ENCODE results near the gene SPATA22.
"Not testable (repeated sequence)": the region's sequence is repeated elsewhere in the genome, so short reads cannot be mapped to it uniquely, and the experiment has no call there.

The SPATA22 gene, protein sequence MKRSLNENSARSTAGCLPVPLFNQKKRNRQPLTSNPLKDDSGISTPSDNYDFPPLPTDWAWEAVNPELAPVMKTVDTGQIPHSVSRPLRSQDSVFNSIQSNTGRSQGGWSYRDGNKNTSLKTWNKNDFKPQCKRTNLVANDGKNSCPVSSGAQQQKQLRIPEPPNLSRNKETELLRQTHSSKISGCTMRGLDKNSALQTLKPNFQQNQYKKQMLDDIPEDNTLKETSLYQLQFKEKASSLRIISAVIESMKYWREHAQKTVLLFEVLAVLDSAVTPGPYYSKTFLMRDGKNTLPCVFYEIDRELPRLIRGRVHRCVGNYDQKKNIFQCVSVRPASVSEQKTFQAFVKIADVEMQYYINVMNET

GRCh38 chr17:3471599-3471998 is at the start of gene SPATA22:
Gene SPATA22 (minus strand): TSS chr17:3471819. CDS start chr17:3469325, 2,494 bp downstream.
- DNase-seq, result no peak

GRCh38 chr17:3519472-3519871 is 47.9 kb upstream of the SPATA22 start:
- DNase-seq, result not testable (repeated sequence)

- DNase-seq, result no peak
Observed at GRCh38 chr17:3514873-3515272, 43.3 kb upstream of the SPATA22 start.

- not testable (repeated sequence) for DNase-seq
Observed at GRCh38 chr17:3514167-3514566, 42.5 kb upstream of the SPATA22 start.

DNA sequence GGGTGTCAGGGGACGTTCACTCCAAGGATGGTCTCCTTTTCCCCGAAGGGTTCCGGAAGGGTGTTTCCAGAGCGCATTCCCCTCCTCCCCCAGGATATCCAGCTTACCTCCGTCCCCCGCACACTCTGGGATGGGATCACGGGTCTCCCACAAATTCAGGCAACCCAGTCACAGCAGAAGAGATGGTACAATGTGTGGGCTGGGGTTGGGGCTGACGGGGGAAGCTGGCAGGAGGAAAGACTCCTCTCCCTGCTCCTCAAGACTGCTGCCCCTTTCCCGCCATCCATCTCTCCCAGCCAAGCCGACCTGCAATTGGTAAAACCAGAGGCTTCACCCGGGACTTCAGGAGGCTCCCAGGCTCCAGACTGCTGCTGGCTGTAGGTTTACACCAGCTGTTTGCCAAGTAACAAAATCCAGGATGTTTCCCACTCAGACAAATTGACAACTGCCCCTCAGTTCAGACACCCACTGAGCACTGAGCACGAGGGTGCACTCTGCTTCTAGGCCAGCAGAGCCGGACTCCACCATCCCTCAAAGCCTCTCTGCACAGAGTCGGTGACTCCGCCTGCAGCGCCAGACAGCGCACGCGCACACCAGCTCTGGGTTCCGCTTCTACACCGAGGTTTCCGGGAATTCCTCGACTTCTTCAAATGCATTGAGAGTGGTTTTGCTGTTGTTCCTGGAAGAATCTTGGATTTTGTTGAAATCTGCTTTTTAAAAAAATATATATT is 41.9 kb upstream of the SPATA22 start:
- no peak for DNase-seq

GRCh38 chr17:3512505-3513171 is 41.0 kb upstream of the SPATA22 start:
- DNase-seq, result no peak

DNA sequence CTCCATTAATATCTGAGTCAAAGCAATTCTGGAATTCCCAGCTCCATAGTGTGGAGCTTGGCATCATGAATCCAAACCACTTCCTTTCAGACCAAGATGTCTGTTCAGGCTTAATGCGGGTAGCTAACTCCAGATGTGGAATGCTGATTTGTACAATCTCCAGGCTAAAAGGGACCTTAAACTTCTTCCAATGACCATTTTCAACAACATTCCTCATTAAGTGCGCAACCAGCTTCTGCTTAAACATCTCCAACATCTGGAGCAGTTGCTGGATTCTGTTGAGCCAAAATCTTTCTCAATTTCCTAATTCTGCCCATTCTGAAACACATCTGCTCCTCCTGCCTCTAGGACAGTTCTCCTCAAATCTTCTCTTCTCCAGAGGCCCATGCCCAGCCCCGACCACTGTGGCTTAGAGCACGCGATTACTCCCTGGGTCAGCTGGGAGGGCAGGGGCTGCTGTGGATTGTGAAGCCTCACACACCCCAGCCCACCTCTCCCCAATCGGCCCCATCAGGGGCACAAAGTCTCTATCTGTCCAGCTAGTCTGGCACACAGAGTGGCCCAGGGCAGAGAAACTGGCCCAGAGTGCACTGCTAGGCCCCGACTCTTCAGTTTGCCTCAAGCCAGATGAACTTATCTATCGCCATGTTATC is 40.4 kb upstream of the SPATA22 start:
- DNase-seq, result no peak

GRCh38 chr17:3510090-3510489 is 38.5 kb upstream of the SPATA22 start:
- DNase-seq, result no peak

GRCh38 chr17:3507869-3508268 is 36.2 kb upstream of the SPATA22 start:
- DNase-seq, result no peak

- DNase-seq, result no peak
Observed at GRCh38 chr17:3507071-3507470, 35.5 kb upstream of the SPATA22 start.

DNA sequence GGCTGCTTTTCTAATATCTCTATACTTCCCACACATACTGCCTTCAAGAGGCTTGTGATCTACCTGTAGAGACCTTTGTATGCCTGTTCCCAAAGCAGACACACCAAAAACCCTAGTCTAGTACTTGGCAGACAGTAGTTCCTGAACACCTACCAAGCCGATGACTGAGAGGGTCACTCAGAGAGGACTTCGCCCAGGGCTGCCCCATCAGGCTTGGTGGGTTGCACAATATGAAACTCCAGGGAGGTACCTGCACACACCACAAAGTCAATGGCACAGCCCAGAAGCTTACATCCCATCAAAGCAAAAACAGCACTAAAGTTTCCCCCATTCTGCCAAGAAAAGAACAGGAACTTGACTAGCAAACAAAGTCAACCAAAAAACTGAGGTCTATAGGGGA is 34.4 kb upstream of the SPATA22 start:
- no peak for DNase-seq

DNA sequence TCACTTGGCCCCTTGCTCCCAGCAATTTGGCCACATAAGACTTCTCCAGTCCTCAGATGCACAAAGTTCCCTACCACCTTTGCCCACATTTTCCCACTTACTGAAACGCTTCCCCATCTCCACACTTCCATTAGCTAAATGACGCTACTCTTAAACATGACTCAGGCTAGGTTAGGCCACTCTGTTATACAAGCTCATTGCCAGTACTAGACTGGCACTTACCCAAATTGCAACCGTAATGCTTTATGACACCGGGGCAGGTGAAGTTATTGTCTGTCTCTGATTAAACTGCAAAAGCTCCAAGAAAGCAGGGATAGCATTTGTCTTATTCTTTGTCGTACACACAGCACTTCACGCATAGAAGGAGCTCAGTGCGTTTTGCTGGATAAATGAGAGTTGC is 33.4 kb upstream of the SPATA22 start:
- DNase-seq, result no peak

- DNase-seq, result no peak
Observed at GRCh38 chr17:3503285-3503684, 31.7 kb upstream of the SPATA22 start.

GRCh38 chr17:3502466-3502865 is 30.8 kb upstream of the SPATA22 start:
- DNase-seq, result no peak

- DNase-seq, result no peak
Observed at GRCh38 chr17:3501344-3501743, 29.7 kb upstream of the SPATA22 start.

GRCh38 chr17:3497101-3497500 is 25.5 kb upstream of the SPATA22 start:
- DNase-seq, result no peak

GRCh38 chr17:3485481-3486068 is 14.0 kb upstream of the SPATA22 start:
- no peak for DNase-seq

DNA sequence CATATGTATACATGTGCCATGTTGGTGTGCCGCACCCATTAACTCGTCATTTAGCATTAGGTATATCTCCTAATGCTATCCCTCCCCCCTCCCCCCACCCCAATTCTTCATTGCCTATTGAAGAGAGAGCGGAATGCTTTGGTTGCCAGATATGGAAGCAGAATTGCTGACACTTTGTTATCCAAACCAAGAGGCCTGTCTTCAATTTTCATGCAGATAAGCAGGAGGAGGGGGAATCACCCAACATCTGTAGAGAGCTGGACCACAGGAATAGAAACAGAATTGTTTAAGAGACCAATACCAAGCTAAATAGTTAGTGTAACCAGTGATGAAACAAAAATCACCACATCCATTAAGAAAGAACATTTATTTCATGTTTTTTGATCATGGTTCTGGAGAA is 11.2 kb upstream of the SPATA22 start:
- DNase-seq, result no peak

DNA sequence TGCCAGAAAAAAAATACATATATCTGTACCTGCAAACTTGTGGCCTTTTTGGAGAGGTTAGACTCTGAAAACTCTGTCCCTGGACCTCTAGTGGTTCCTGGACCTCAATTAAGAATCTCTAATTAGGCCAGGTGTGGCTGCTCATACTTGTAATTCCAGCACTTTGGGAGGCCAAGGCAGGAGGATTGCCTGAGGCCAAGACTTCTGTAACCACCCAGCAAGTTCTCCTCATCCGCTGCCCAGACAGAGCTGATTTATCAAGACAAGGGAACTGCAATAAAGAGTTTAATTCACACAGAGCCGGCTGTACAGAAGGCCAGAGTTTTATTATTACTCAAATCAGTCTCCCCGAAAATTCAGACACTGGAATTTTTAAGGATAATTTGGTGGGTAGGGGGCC is 8.4 kb upstream of the SPATA22 start:
- DNase-seq, result no peak

GRCh38 chr17:3475812-3476610 is 4.4 kb upstream of the SPATA22 start, which contains the start of gene ASPA:
Gene ASPA (plus strand): TSS chr17:3475997. CDS start chr17:3476160, 163 bp downstream.
- no peak for DNase-seq

DNA sequence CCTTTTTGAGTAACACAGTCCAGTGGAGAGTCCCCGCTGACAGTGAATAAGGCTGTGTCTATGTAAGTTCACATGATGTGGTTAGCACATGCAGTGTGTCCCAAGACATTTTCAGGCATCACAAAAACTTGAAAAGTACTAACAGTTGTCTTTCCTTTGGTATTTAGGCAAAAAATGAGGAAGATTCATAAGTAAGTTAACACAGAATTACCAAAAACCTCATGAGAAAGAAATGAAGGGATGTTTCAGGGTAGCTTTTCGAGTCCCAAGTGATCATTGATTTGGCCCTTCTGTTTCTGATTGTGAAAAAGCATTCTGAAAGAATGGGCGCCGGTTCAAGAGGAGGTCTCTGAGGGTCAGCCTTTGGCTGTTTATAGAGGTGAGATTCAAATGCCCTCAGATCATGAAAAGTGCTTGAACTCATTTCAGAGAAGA is 3.6 kb upstream of the SPATA22 start:
- no peak for DNase-seq

GRCh38 chr17:3474212-3474611 is 2.6 kb upstream of the SPATA22 start:
- DNase-seq, result no peak

All from NCI-H1092 treated with DMSO at 0.1 percent for 48 hours (cell line).